Upper lobe of left lung (tissue), 4 donors: Measurements from ENCODE around the gene OGFR.

Source experiments
- CTCF ChIP-seq, 6 experiments: fragments of 450-650 bp in 4 of 6; fragments of 200-600 bp in 2 of 6; sonication (generic) in 2 of 6; IDR thresholded peaks; one replicate each; pipeline ENCODE4 v1.5.1; 2016 to 2019; ENCODE audit warnings: antibody characterized with exemption in 6 of 6
- EP300 ChIP-seq, 4 donors: sonication (generic); formaldehyde crosslinking; IDR thresholded peaks; one replicate each; pipeline ENCODE4 v1.5.1; 2017; ENCODE audit warnings: antibody characterized with exemption in 4 of 4, control low read depth in 2 of 4
- POLR2A ChIP-seq, 4 donors: fragments of 450-650 bp; IDR thresholded peaks; one replicate each; pipeline ENCODE4 v1.5.1; 2016 to 2017; ENCODE audit warnings: antibody characterized with exemption in 4 of 4, mild to moderate bottlenecking in 2 of 4
- POLR2AphosphoS5 ChIP-seq, 2 donors: sonication (generic); formaldehyde crosslinking; IDR thresholded peaks; one replicate each; pipeline ENCODE4 v1.5.1; 2017; ENCODE audit warnings: antibody characterized with exemption in 2 of 2

- no peak for TF ChIP-seq CTCF (IDR thresholded peaks at IDR 0.05)
- TF ChIP-seq POLR2AphosphoS5 (IDR thresholded peaks at IDR 0.05): no peak
- no peak for TF ChIP-seq POLR2A (IDR thresholded peaks at IDR 0.05)
- no peak for TF ChIP-seq EP300 (IDR thresholded peaks at IDR 0.05)
These were observed 41.2 kb upstream of the OGFR start for GRCh38 chr20:62763404-62763803.
